Fibroblast of lung (primary cell): ENCODE results near the gene FGGY. TPM values are rescaled to one million over a fixed set of nuclear protein-coding genes. Genes with fewer than 3 reads are reported as not detected.
"Not testable (repeated sequence)": the region's sequence is repeated elsewhere in the genome, so short reads cannot be mapped to it uniquely, and the experiment has no call there.

Source experiments
- DNase-seq, 2 donors: peaks; one replicate each; pipeline versions ENCODE4 v3.0.0 to v3.0.0-alpha.2; 2010; ENCODE audit warnings: low read depth in 2 of 2
- H2AFZ ChIP-seq: 2 replicates; pipeline ENCODE4 v1.5.1; 2012; ENCODE audit warnings: low read length, control low read depth, inconsistent platforms
- H3K27ac ChIP-seq: 2 replicates; pipeline ENCODE4 v1.5.1; 2011; ENCODE audit warnings: low read length, control low read depth; ENCODE audit not compliant: insufficient read depth
- H3K27me3 ChIP-seq: 2 replicates; pipeline ENCODE4 v1.5.1; 2011; ENCODE audit warnings: mild to moderate bottlenecking, low read length; ENCODE audit not compliant: control insufficient read depth, insufficient read depth
- H3K36me3 ChIP-seq: 2 replicates; pipeline ENCODE4 v1.5.1; 2011; ENCODE audit warnings: low read length; ENCODE audit not compliant: control insufficient read depth, insufficient read depth
- H3K4me1 ChIP-seq: 2 replicates; pipeline ENCODE4 v1.5.1; 2011; ENCODE audit warnings: low read length; ENCODE audit not compliant: control insufficient read depth, insufficient read depth; ENCODE audit errors: extremely low read depth
- H3K4me2 ChIP-seq: 2 replicates; pipeline ENCODE4 v1.5.1; 2011; ENCODE audit warnings: low read length, control low read depth; ENCODE audit not compliant: insufficient read depth; ENCODE audit errors: extremely low read depth
- H3K4me3 ChIP-seq, 4 experiments: fragments of 200-600 bp in 1 of 4; sonication (generic) in 1 of 4; replicated peaks in 1 of 4; 2 replicates each; pipeline ENCODE4 v1.5.1; 2011 to 2016; ENCODE audit warnings: low read length in 4 of 4, low read depth in 3 of 4, mild to moderate bottlenecking in 3 of 4, control low read depth in 2 of 4, inconsistent platforms in 1 of 4, mixed read lengths in 1 of 4; ENCODE audit not compliant: insufficient read depth in 1 of 4; ENCODE audit errors: control extremely low read depth in 1 of 4
- H3K79me2 ChIP-seq: 2 replicates; pipeline ENCODE4 v1.5.1; 2012; ENCODE audit warnings: mild to moderate bottlenecking, low read length, inconsistent platforms; ENCODE audit not compliant: control insufficient read depth, insufficient read depth
- H3K9ac ChIP-seq: 2 replicates; pipeline ENCODE4 v1.5.1; 2011; ENCODE audit warnings: mild to moderate bottlenecking, low read length, control low read depth; ENCODE audit not compliant: insufficient read depth
- H3K9me3 ChIP-seq: 2 replicates; pipeline ENCODE4 v1.5.1; 2012; ENCODE audit warnings: low read depth, low read length; ENCODE audit not compliant: control insufficient read depth, insufficient read depth
- H4K20me1 ChIP-seq: 2 replicates; pipeline ENCODE4 v1.5.1; 2011; ENCODE audit warnings: low read length; ENCODE audit not compliant: control insufficient read depth, insufficient read depth; ENCODE audit errors: extremely low read depth
- CTCF ChIP-seq, 2 donors: IDR thresholded peaks in 1 of 2; conservative IDR thresholded peaks in 1 of 2; 1 replicate in 1 of 2; 2 replicates in 1 of 2; pipeline ENCODE4 v1.5.1; 2011 to 2012; ENCODE audit warnings: low read length in 2 of 2, control low read depth in 1 of 2, inconsistent platforms in 1 of 2, low read depth in 1 of 2, mild to moderate bottlenecking in 1 of 2
- EZH2 ChIP-seq: IDR thresholded peaks from 2 replicates; pipeline ENCODE4 v1.5.1; 2012; ENCODE audit warnings: low read length, control low read depth, mild to moderate bottlenecking; ENCODE audit errors: missing control alignments
- polyA plus RNA-seq, 2 donors: library from polyadenylated mRNA; depleted of rRNA in 1 of 2; stranded (reverse) in 1 of 2; unstranded in 1 of 2; fragments of >200 nt; gene quantifications; 2 replicates each; pipeline ENCODE4 v1.2.1, GENCODE V29; 2011 to 2012; ENCODE audit warnings: missing spikeins in 1 of 2
- total RNA-seq: library from RNA; depleted of rRNA; stranded (reverse); fragments of >200 nt; gene quantifications from 2 replicates; pipeline ENCODE4 v1.2.1, GENCODE V29; 2014

The FGGY gene
- total and polyA plus RNA-seq, 2 donors (not counting 1 experiment from before 2014, with no cell fraction given), result 9.5 to 32.4 TPM

GRCh38 chr1:59298710-59299346 is 1.9 kb downstream of the FGGY start:
- Histone ChIP-seq H3K9ac (no peak overlapping the region), H4K20me1 (no peaks in the 10 kb centered on the region), H3K4me3 (no peak overlapping the region), H3K79me2 (no peaks in the 10 kb centered on the region), H2AFZ (no peak overlapping the region), H3K27me3 (no peaks in the 10 kb centered on the region), H3K4me1 (peaks cover 7% of the 10 kb centered on the region), H3K27ac (no peak overlapping the region), H3K4me2 (no peak overlapping the region), H3K9me3 (no peaks in the 10 kb centered on the region), H3K36me3 (no peaks in the 10 kb centered on the region)
- peak in 1 of 2 donors; percentile 75 for DNase-seq
- TF ChIP-seq EZH2 (no peak), CTCF (conservative IDR thresholded peaks at IDR 0.05 in 1 of 2, IDR thresholded peaks at IDR 0.05 in 1 of 2; ENCODE audit: low read depth in 1 of 2, low read length in 2 of 2) (no peak)

GRCh38 chr1:59299670-59300069 is 2.8 kb downstream of the FGGY start:
- H3K79me2 ChIP-seq, H3K36me3 ChIP-seq, DNase-seq, H3K9ac ChIP-seq, H3K27ac ChIP-seq, H4K20me1 ChIP-seq, H3K4me3 ChIP-seq, H3K9me3 ChIP-seq, H3K4me2 ChIP-seq, H3K27me3 ChIP-seq, H3K4me1 ChIP-seq, H2AFZ ChIP-seq: not testable (repeated sequence)

GRCh38 chr1:59302297-59302696 is 5.4 kb downstream of the FGGY start:
- H3K27me3 ChIP-seq, result no peaks in the 10 kb centered on the region
- DNase-seq, result no peak
- no peaks in the 10 kb centered on the region for H3K79me2 ChIP-seq
- H3K4me1 ChIP-seq, result peaks cover 7% of the 10 kb centered on the region
- H3K27ac ChIP-seq, result no peak overlapping the region
- no peaks in the 10 kb centered on the region for H4K20me1 ChIP-seq
- no peak overlapping the region for H3K9ac ChIP-seq
- H2AFZ ChIP-seq, result no peak overlapping the region
- no peak overlapping the region for H3K4me3 ChIP-seq
- H3K36me3 ChIP-seq, result no peaks in the 10 kb centered on the region
- H3K9me3 ChIP-seq, result no peaks in the 10 kb centered on the region
- TF ChIP-seq CTCF (conservative IDR thresholded peaks at IDR 0.05 in 1 of 2, IDR thresholded peaks at IDR 0.05 in 1 of 2; ENCODE audit: low read depth in 1 of 2, low read length in 2 of 2) (no peak), EZH2 (no peak)
- H3K4me2 ChIP-seq, result no peak overlapping the region
